Stimulated activated CD4-positive, alpha-beta T cell treated with anti-CD3 and anti-CD28 coated beads, Interleukin-12 subunit alpha, Interleukin-12 subunit beta, amount 100 ng/mL, for 24 hours (primary cell): ENCODE data around the gene MSANTD4.
"Not testable (repeated sequence)": the region's sequence is repeated elsewhere in the genome, so short reads cannot be mapped to it uniquely, and the experiment has no call there.

ENCODE experiments used
- DNase-seq, 2 experiments: peaks; one replicate each; pipeline ENCODE4 v3.0.0-alpha.2; 2020; ENCODE audit warnings: low read depth in 2 of 2

MSANTD4 gene

GRCh38 chr11:106021967-106022794, at the start of gene MSANTD4:
MSANTD4 (minus strand) TSS chr11:106022240; CDS start chr11:106010917, 11,323 bp downstream.
- DNase-seq = peak; percentile 94

DNA sequence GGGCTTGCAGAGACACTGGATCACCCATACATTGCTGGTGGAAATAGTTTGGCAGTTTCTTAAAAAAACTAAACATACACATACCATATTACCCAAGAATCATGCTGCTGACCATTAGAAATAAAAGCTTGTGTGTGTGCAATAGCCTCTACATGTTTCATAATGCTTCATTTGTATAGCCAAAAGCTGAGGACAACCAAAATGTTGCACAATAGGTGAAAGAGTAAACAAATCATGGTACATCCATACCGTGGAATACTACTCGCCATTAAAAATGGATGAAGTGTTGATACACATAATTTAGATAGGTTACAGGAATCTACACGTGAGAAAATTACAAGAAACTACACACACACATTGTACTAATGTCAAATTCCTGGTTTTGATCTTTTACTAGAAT, 48.6 kb upstream of the MSANTD4 start:
- DNase-seq = no peak

GRCh38 chr11:106063009-106063408, 41.0 kb upstream of the MSANTD4 start:
- DNase-seq = no peak

- no peak for DNase-seq
Measured at GRCh38 chr11:106061954-106062949, 40.2 kb upstream of the MSANTD4 start.

- DNase-seq = no peak
Measured at GRCh38 chr11:106061249-106061784, 39.3 kb upstream of the MSANTD4 start.

GRCh38 chr11:106059617-106060016, 37.6 kb upstream of the MSANTD4 start:
- DNase-seq = no peak

GRCh38 chr11:106058377-106058776, 36.3 kb upstream of the MSANTD4 start:
- not testable (repeated sequence) for DNase-seq

DNA sequence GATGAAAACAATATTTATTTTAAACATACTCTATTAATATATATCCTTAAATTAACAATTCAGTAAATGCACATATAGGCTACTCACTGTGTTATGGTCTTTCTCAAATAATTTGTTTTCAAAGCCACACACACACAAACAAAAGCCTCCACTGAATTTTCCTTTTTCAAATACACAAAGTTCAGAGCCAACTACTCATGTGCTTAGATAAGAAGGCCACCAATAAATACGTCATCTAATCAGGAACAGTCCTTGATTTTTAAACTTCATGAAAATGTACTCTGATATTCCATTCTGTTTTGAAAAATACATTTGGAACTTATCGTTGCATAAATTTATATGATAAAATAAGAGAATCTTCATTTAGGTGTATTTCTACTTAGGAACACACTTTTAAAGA, 29.1 kb upstream of the MSANTD4 start:
- DNase-seq = no peak

DNA sequence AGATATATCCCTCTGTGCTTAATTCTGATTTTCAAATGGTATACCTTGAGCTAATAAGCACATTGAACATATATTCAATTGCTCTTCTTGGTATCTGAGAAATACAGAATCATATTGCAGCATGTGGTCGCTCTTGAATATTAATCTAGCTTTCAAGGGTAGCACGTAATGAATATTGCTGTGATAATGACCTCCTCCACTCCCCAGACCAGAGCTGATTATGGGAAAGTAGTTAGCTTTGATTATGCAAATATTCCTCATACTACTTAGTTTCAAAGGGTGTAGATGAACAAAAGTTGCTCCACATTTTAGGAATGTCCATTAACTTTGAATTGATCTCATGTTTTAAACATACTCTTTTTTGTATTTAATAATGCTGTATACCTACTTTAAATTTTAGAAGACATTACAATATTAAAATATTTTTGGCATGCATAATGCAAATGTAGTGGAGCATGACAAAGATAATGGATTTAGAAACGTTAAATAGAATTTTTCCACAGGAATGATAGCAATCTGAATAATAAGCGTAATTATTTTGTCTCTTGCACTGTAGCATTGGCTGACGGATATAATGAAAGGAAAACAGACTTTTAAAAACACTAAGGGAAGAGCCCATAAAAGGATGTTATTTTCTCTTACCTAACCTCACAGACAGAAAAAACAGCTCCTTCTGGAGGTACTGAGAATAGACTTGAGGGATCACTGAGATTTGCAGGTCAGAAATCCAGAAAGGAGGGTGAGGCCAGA, 27.9 kb upstream of the MSANTD4 start:
- DNase-seq = no peak

GRCh38 chr11:106047631-106048030, 25.6 kb upstream of the MSANTD4 start:
- DNase-seq = no peak

- DNase-seq = no peak
Measured at GRCh38 chr11:106043540-106043939, 21.5 kb upstream of the MSANTD4 start.

GRCh38 chr11:106032861-106033260, 10.8 kb upstream of the MSANTD4 start:
- DNase-seq = no peak

DNA sequence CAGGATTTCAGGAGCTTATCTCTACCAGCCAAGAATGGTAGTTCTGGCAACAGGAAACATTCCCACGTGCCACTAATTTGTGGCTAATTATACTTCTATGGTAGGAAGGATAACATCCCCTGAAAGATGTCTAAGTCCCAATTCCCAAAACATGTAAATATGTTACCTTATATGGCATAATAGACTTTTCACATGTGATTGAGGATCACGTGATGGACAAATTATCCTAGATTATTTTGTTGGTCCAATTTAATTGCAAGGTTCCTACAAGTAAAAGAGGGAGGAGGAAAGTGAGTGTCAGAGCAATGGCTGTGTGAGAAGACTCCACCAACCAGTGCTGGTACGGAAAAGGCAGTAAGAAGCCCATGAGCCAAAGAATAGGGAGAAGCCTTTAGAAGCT, 9.9 kb upstream of the MSANTD4 start:
- DNase-seq = no peak

- DNase-seq = no peak
Measured at GRCh38 chr11:106031202-106031810, 9.3 kb upstream of the MSANTD4 start.

DNA sequence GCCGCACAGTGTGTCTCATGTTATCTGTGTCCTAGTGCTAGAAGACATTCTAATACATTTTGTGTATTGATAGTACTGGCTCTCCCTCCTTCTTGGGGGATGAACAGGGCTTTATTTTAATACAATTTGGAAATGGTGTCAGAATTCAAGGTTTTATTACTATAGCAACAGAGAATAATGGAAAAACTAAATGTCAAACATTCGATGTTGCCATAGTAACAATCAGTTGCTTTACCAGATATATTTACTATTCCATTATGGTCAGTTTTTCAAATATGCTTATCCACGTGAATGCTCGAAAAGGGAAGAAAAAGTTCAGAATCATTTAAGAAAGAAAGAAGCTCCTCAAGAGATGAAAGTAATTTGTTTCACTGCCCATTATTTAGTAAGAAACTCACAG, 8.6 kb upstream of the MSANTD4 start:
- no peak for DNase-seq

DNA sequence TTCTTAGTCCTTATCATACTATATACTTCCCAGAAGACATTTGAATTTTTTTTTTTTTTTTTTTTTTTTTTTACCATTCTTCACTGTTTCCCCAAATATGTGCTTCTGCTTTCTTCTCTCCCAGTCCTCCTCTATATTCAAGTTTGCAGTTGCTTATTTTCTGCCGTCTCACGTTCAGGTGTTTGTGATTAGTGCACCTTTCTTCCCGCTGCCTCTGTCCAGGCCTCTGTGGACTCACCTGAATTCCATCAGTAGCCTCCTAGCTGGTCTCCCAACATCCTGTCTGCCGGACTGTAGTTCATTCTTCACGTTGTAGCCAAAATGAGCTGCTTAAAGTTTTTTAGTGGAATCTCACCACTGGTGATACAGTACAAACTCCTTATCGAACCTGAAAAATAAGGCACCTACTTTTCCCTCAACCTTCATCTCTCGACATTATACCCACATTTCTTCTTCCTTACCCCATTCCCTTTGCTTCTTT, 795 bp upstream of the MSANTD4 start:
- DNase-seq = no peak

DNA sequence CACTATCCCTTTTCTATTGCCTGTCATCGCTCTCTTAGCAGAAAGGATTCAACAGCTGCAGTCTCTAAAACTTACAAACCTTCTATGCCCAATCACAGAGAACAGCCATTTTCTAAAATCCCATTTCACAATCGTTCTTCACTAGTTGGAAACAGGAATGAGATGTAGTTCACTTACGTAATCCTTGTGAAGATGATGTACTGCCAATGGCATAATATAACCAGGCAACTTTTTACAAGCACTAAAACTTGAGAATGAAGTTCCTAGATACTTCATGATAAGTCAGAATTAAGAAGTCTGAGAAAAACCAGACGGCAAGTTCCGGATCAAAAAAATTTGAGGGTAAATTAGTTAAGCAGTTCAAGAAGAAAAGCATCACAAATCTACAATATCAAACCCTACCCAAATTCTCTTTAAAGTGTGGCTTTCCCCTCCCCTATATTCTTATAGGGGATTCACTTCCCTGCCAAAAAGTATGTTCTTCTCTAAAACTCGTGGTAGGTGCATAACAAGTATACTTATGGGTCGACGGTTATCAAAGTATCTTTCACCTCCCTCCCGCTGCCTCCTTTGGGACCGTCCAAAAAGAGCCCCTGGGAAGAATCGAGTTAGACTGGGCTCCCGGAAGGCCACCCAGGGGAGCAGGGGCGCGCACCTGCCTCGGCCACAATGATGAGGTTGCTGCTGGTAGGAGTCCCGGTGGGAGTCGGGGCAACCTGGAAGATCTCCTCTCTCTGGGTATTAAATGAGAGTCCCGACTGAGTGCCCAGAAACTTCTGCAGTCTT, 666 bp downstream of the MSANTD4 start:
- DNase-seq = no peak

GRCh38 chr11:106017093-106017492, 4.9 kb downstream of the MSANTD4 start:
- DNase-seq = no peak

DNA sequence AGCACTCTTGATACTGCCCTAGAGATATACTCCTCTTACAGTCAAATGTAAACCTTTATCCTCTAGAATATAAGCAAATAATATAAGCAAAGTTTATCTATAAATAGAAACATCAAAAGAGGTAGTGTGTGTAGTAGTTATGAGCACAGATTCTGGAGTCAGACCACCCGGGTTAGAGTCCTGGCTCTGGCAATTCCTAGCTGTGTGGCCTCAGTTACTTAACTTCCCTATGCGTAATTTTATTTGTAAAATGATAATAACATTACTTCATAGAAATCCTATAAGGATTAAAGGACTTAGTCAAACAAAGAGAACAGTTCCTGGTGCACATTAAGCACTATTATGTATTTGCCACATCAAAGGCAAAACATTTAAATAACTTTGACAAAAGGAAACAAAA, 7.0 kb downstream of the MSANTD4 start:
- DNase-seq = no peak

GRCh38 chr11:106014620-106015019, 7.4 kb downstream of the MSANTD4 start:
- DNase-seq = no peak
